Omental fat pad (tissue), 4 donors: ENCODE data around the gene DTHD1. TPM values are rescaled to one million over a fixed set of nuclear protein-coding genes. Genes with fewer than 3 reads are reported as not detected.

ENCODE experiments used
- ATAC-seq: fragments of 150-250 bp; one replicate; pipeline ENCODE4 v1.9.1; 2016; ENCODE audit warnings: mild to moderate bottlenecking, moderate library complexity; ENCODE audit not compliant: low FRiP score
- DNase-seq: peaks from one replicate; pipeline ENCODE4 v3.0.0-alpha.2; 2019; ENCODE audit warnings: low spot score
- total RNA-seq, 4 donors: library from RNA; depleted of rRNA; stranded (reverse); fragments of >200 nt; gene quantifications; one replicate each; pipeline ENCODE4 v1.1.0, GENCODE V29; 2016
- TF ChIP-seq, protein P1 (sequence below), 3 donors: fragments of 450-650 bp; IDR thresholded peaks; one replicate each; pipeline ENCODE4 v1.5.1; 2016 to 2017; ENCODE audit warnings: antibody characterized with exemption in 3 of 3, mild to moderate bottlenecking in 3 of 3, moderate library complexity in 2 of 3

DTHD1 gene
- total RNA-seq, 4 donors from 2014 or later, result 0.84 to 3.0 (median 1.2) TPM

DNA sequence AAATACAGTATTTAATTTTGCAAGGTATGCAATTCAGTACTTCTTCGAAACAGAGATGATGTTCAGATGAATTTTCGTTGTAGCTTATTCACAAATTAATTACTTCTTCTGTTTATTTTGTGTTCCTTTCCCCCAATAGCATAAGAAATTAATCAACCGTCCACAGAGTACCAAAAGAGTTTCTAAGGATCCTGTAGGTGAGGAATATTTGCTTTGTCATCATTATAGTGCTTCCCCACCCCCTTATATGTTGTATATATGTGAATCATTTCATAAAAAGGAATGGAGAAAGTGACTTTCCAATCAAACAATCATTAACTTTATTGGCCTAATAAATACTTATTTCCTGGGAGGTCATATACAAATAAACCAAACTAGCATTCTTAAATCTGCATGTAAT is 57.6 kb downstream of the DTHD1 start:
- DNase-seq (no peak), ATAC-seq (no peak)
- TF ChIP-seq, protein P1, sequence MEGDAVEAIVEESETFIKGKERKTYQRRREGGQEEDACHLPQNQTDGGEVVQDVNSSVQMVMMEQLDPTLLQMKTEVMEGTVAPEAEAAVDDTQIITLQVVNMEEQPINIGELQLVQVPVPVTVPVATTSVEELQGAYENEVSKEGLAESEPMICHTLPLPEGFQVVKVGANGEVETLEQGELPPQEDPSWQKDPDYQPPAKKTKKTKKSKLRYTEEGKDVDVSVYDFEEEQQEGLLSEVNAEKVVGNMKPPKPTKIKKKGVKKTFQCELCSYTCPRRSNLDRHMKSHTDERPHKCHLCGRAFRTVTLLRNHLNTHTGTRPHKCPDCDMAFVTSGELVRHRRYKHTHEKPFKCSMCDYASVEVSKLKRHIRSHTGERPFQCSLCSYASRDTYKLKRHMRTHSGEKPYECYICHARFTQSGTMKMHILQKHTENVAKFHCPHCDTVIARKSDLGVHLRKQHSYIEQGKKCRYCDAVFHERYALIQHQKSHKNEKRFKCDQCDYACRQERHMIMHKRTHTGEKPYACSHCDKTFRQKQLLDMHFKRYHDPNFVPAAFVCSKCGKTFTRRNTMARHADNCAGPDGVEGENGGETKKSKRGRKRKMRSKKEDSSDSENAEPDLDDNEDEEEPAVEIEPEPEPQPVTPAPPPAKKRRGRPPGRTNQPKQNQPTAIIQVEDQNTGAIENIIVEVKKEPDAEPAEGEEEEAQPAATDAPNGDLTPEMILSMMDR (IDR thresholded peaks at IDR 0.05), result no peak

DNA sequence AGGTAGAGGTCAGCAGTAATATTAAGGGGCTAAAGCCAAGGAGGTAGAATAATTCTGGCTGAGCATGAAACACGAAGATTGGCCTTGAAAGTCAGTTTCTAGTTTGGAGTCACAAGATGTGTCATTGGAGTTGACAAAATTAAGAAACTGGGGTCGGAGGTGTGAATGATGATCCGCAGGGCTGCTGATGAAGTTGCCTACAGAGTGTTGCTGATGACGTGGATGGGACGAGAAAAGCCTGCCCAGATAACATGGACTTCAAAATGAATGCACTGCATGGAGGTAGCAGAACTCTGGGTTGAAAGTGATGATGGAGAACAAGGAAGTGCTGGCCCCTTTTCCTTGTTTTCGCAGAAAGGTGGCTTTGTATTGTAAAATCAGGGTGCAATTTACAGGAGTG is 60.5 kb downstream of the DTHD1 start:
- DNase-seq, result no peak
- no peak for ATAC-seq
- TF ChIP-seq, protein P1 (IDR thresholded peaks at IDR 0.05), result no peak

DNA sequence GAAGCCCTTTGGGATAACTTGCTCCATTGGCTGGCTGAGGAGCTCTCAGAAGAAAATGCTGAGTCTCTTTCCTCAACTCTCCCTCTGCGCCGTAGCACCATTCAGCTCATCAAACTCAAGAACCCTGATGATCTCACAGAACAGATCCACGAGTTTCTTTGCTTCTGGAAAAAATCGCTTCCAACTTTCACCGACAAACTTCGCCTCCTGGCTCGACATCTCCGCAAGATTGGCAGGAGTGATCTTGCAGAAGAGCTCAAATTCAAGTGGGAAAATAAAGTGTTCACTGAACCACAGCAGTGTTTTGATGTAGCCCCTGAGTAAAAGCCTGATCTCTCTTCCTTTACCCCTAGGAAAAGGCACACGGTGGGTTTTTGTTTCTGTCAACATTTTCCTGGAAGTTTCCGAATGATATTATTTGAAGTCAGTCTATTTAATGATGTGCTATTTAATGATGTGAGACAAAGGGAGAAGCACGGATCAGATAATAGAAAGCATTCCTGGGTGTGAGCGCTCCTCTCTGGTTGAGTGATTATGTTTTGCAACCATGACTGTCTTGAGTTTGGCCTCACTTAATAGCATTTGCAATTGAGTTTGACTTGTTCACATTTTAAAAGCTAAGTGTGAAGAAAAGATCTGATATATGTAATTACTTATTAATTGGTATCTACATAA is 62.2 kb downstream of the DTHD1 start:
- ATAC-seq (no peak), DNase-seq (no peak)
- TF ChIP-seq, protein P1 (IDR thresholded peaks at IDR 0.05), result no peak

DNA sequence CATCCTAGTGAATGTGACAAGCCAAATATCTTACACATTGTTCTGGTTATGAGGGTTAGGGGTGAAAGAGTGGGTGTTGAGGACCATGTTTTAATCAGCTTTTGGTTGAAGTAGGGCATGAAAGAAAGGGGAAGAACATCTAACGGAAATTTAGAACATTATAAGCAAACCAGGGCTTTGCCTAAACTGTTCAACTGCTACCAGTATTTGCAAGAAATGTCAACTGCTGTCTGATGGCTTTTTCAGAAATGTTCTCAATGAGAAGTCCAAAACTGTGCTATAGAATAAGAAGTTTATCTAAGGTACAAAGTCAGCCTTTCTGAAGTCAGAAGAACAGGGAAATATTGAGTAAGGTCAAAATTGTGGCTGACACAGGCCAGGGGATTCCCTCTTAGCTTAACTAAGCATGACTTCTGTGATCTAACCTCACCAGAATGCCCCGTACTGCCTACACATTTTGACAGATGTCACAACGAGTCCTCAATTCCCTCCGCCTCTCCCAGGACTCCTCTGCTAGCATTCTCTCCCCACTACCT is 67.1 kb downstream of the DTHD1 start:
- ATAC-seq (no peak), DNase-seq (no peak)
- TF ChIP-seq, protein P1 (IDR thresholded peaks at IDR 0.05), result no peak

DNA sequence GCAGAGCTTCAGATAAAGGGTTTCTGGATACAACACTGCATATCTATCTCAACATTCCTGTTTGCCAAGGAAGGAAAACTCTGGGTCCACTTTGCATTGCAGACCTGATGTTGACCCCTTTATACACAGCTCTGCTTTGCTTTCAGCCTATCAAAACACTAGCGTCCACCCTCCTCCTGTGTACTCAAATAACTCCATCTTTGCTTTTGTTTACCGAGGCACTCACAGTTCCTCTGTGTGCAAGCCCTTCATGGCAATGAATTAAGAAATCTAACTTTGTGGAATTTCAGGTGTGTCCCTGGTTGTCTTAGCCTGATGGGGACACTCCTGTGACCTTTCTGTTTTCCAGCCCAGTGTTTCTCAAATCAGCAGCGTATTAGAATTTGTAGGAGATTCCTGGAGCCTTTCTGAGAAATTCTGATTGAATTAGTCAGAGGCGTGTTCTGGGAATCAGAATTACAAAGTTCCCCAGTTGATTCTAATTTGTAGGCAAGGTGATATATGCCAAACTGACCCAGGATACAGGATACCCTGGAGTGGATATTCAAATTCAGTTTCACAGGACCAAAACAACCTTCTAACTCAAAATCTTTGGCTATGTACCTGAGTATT is 68.6 kb downstream of the DTHD1 start:
- peak; percentile 88 for ATAC-seq
- TF ChIP-seq, protein P1 (IDR thresholded peaks at IDR 0.05), result no peak
- no peak for DNase-seq

DNA sequence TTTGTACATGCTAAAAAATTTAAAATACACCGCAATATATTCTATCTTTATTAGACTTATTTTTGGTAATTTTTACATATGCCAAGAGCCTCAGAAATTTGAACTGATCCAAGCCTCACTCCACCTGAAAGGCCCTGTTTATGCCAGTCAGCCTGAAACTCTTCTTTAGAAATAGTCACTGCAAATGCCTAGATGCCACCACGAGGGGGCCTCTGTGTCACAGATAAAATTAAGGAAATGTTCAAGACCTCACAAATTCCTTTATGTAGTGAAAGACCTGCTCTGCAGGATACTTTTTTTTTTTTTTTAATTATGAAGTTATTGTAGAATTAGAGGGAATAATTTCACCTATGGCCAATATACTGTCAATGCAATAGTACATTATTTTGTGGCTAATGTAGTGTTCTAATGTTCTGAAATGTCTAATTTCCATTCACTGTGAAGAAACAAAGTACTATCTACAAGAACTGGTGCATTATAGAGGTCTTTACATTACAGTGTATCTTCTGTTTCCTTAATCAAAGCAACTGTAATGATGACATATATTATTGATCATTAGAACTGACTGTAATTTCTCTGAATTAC is 69.8 kb downstream of the DTHD1 start:
- TF ChIP-seq, protein P1 (IDR thresholded peaks at IDR 0.05), result no peak
- ATAC-seq (no peak), DNase-seq (peak; percentile 64)
